BJ (cell line): ENCODE data around the gene ACR. TPM values are rescaled to one million over a fixed set of nuclear protein-coding genes. Genes with fewer than 3 reads are reported as not detected.

Source experiments
- CTCF ChIA-PET: fragments of 350-600 bp; formaldehyde crosslinking; extraction: SDS; loops from one replicate; lab custom pipeline; 2021; ENCODE audit warnings: antibody characterized with exemption, inconsistent platforms; lab: Yijun Ruan, JAX
- POLR2A ChIA-PET: fragments of 300-600 bp; sonication (Branson Sonifier 250); formaldehyde crosslinking; extraction: SDS; loops from one replicate; lab custom pipeline; 2021; ENCODE audit warnings: antibody characterized with exemption; lab: Charles Lee
- DNase-seq: peaks from one replicate; pipeline ENCODE4 v3.0.0-alpha.2; 2011; ENCODE audit warnings: low read depth
- H3K27me3 ChIP-seq: 2 replicates; pipeline ENCODE4 v1.6.0; 2011; ENCODE audit warnings: low read length; ENCODE audit not compliant: control insufficient read depth, insufficient read depth
- H3K36me3 ChIP-seq: 2 replicates; pipeline ENCODE4 v1.5.1; 2011; ENCODE audit warnings: low read length; ENCODE audit not compliant: control insufficient read depth, insufficient read depth
- H3K4me3 ChIP-seq: 2 replicates; pipeline ENCODE4 v1.5.1; 2011; ENCODE audit warnings: low read depth, mild to moderate bottlenecking, control low read depth, low read length
- CTCF ChIP-seq: IDR thresholded peaks from 2 replicates; pipeline ENCODE4 v1.5.1; 2011; ENCODE audit warnings: low read depth, mild to moderate bottlenecking, control low read depth, inconsistent platforms, low read length, moderate library complexity; ENCODE audit not compliant: insufficient read depth
- polyA plus RNA-seq: library from polyadenylated mRNA; depleted of rRNA; stranded (reverse); fragments of >200 nt; gene quantifications from 2 replicates; pipeline ENCODE4 v1.2.3, GENCODE V29; 2011

The ACR gene
- polyA plus RNA-seq, 1 experiment, result 0.12 TPM

GRCh38 chr22:50726643-50727340 lies 11.2 kb upstream of the ACR start:
- ChIA-PET POLR2A (no interaction called here), CTCF (no interaction called here)
- DNase-seq, result no peak
- H3K36me3 ChIP-seq, result no peaks in the 10 kb centered on the region
- TF ChIP-seq CTCF, result no peak
- no peaks in the 10 kb centered on the region; the same call in 1 of the 2 replicates for H3K27me3 ChIP-seq
- H3K4me3 ChIP-seq, result no peak overlapping the region

GRCh38 chr22:50727678-50728522 lies 10.1 kb upstream of the ACR start:
- no peak overlapping the region for H3K4me3 ChIP-seq
- no peak for TF ChIP-seq CTCF
- ChIA-PET POLR2A (no interaction called here), CTCF (no interaction called here)
- no peak for DNase-seq
- no peaks in the 10 kb centered on the region; the same call in 1 of the 2 replicates for H3K27me3 ChIP-seq
- H3K36me3 ChIP-seq, result no peaks in the 10 kb centered on the region

- no peak for DNase-seq
- Histone ChIP-seq H3K4me3 (no peak overlapping the region), H3K36me3 (no peaks in the 10 kb centered on the region), H3K27me3 (no peaks in the 10 kb centered on the region; the same call in 1 of the 2 replicates)
- ChIA-PET POLR2A (no interaction called here), CTCF (no interaction called here)
- no peak for TF ChIP-seq CTCF
Measured at GRCh38 chr22:50728523-50728931, 9.5 kb upstream of the ACR start.

- ChIA-PET POLR2A (no interaction called here), CTCF (interaction anchor here (0.6 to 2.3 kb wide), 2 partner anchors 12 to 27 kb away, joined by 3 to 6 read pairs; no protein-coding TSS in a partner anchor)
- H3K4me3 ChIP-seq, result no peak overlapping the region
- H3K36me3 ChIP-seq, result no peaks in the 10 kb centered on the region
- H3K27me3 ChIP-seq, result peaks cover 2% of the 10 kb centered on the region; the same call in 1 of the 2 replicates
- no peak for DNase-seq
- TF ChIP-seq CTCF, result no peak
Measured at GRCh38 chr22:50729391-50730012, 8.5 kb upstream of the ACR start.
